ENCODE data around the gene ASAP2.

Gene ASAP2

DNA sequence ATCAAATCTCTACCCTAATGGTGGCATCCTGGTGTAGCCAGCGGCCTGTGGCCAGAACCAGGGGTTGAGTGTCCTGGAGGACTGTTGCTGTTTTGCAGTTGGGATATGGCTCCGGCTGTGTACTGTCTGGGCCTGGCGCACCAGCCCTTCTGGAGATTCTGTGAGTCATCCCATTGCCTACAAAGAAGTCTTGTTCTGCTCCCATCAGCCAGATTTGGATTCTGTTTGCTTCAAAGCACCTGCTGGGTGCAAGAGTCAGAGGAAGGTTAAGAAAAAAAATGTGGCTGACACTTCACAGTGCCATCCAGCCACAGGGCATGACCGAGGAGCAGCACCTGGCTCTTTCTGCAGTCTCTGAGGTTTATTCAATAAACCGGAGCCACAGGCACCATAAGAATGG lies 41.0 kb upstream of the ASAP2 start:
- TF ChIP-seq, protein P1, sequence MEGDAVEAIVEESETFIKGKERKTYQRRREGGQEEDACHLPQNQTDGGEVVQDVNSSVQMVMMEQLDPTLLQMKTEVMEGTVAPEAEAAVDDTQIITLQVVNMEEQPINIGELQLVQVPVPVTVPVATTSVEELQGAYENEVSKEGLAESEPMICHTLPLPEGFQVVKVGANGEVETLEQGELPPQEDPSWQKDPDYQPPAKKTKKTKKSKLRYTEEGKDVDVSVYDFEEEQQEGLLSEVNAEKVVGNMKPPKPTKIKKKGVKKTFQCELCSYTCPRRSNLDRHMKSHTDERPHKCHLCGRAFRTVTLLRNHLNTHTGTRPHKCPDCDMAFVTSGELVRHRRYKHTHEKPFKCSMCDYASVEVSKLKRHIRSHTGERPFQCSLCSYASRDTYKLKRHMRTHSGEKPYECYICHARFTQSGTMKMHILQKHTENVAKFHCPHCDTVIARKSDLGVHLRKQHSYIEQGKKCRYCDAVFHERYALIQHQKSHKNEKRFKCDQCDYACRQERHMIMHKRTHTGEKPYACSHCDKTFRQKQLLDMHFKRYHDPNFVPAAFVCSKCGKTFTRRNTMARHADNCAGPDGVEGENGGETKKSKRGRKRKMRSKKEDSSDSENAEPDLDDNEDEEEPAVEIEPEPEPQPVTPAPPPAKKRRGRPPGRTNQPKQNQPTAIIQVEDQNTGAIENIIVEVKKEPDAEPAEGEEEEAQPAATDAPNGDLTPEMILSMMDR (IDR thresholded peaks at IDR 0.05; ENCODE audit: low read depth, low read length, missing control alignments), result no peak
- H3K4me3 ChIP-seq (ENCODE audit: low read depth, low read length), result no peak overlapping the region
- no peak for DNase-seq (ENCODE audit: low read depth)

GRCh38 chr2:9166579-9167377 lies 39.8 kb upstream of the ASAP2 start:
- TF ChIP-seq, protein P1 (IDR thresholded peaks at IDR 0.05; ENCODE audit: low read depth, low read length, missing control alignments), result no peak
- H3K4me3 ChIP-seq (ENCODE audit: low read depth, low read length), result no peak overlapping the region
- no peak for DNase-seq (ENCODE audit: low read depth)

DNA sequence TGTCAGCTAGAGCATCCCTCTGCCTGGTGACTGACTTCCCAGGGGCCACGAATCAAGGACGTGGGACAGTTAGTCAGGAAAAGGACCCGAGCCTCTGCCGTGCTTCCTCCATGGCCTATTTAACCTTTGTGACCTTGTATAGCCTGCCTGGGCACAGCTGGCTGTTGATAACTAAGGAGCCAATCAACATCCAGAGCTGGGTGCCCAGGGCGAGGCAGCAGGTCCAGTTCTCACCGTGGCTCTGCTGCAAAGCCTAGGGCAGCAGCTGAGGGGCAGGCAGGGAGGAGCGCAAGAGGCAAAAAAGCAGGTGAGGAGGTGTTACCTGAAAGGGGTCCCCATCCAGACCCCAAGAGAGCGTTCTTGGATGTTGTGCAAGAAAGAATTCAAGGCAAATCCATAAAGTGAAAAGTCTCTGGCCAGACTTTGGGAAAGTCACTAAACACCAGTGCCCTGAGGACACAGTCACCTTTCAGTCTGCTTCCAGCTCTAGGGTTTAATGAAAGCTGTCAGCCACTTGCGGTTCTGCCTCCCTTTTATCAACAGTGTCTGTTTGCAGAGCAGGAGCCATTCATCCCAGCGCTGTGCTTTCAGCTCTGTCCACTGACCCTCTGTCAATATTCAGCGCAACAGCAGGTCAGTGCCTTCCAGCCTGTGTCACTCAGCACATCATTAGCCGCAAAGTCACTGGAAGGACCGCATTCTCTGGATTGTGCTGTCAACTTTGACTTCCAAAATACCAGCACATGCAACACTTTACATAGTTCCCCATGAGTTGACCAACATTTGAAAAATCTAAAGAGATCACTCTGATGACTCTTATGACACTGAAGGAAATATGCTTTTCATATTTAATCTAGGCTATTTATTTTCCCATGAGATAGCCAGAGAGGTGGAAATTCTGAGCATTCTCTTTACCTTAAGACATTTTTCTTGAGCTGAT lies 38.6 kb upstream of the ASAP2 start:
- DNase-seq (ENCODE audit: low read depth), result no peak
- TF ChIP-seq, protein P1 (IDR thresholded peaks at IDR 0.05; ENCODE audit: low read depth, low read length, missing control alignments), result no peak
- no peak overlapping the region for H3K4me3 ChIP-seq (ENCODE audit: low read depth, low read length)

- no peak overlapping the region for H3K4me3 ChIP-seq (ENCODE audit: low read depth, low read length)
- DNase-seq (ENCODE audit: low read depth), result no peak
- TF ChIP-seq, protein P1 (IDR thresholded peaks at IDR 0.05; ENCODE audit: low read depth, low read length, missing control alignments), result no peak
These were observed 37.8 kb upstream of the ASAP2 start for GRCh38 chr2:9168821-9169221.

DNA sequence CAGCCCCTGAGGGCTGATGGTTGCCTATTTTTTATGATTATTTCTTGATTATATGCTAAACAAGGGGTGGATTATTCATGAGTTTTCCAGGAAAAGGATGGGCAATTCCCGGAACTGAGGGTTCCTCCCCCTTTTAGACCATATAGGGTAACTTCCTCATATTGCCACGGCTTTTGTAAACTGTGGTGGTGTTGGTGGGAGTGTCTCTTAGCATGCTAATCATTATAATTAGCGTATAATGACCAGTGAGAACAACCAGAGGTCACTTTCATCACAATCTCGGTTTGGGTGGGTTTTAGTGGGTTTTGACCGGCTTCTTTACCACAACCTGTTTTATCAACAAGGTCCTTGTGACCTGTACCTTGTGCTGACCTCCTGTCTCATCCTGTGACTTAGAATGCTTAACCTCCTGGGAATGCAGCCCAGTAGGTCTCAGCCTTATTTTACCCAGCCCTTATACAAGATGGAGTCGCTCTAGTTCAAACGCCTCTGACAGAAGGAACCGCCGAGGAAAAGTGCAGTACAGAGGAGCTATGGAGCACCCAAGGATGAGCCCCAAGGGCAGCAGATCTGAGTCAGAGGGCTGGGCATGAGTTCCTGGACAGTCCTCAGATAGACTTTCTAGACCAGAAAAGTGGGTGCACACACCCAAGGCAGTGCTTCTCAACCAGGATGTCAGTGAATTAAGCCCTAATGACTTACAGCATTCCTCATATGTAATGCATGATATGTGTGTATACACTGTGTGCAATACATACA lies 37.1 kb upstream of the ASAP2 start:
- no peak overlapping the region for H3K4me3 ChIP-seq (ENCODE audit: low read depth, low read length)
- DNase-seq (ENCODE audit: low read depth), result no peak
- TF ChIP-seq, protein P1 (IDR thresholded peaks at IDR 0.05; ENCODE audit: low read depth, low read length, missing control alignments), result no peak

DNA sequence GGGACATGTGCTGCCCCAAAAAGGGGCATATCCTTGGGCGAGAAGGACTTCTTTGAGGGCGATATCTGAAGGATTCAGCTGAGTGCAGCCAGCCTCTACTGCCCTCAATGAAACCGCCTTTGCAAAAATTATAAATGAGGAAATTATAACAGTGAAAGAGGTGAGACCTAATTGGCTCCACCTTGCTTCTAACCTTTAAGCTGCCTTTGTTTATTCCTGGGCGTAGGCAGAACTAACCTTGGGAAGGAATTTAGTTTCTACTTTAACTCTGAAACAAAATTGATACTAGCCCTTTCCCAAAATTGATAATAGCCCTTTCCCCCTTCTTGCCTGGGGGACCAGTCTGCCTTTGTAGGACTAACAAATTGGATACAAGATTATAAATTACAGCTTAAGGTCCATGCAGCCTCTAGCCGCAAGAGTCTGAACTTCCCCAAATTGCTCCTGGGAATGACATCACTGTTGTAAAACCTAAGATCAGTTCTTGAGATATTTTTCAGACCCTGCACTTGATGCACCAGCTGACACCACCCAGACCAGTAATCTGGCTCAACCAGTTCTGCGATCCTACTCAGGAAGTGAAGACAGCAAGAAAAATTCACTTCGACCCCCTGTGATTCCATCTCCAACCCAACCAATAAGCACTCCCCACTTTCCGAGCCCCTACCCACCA lies 36.0 kb upstream of the ASAP2 start:
- TF ChIP-seq, protein P1 (IDR thresholded peaks at IDR 0.05; ENCODE audit: low read depth, low read length, missing control alignments), result no peak
- no peak overlapping the region for H3K4me3 ChIP-seq (ENCODE audit: low read depth, low read length)
- no peak for DNase-seq (ENCODE audit: low read depth)
